ENCODE measurements around the gene PCOLCE2.
"Not testable (repeated sequence)": the region's sequence is repeated elsewhere in the genome, so short reads cannot be mapped to it uniquely, and the experiment has no call there.

Gene PCOLCE2

GRCh38 chr3:142902356-142902755, 13.5 kb upstream of the PCOLCE2 start:
- DNase-seq (ENCODE audit: low read depth, low spot score): no peak

DNA sequence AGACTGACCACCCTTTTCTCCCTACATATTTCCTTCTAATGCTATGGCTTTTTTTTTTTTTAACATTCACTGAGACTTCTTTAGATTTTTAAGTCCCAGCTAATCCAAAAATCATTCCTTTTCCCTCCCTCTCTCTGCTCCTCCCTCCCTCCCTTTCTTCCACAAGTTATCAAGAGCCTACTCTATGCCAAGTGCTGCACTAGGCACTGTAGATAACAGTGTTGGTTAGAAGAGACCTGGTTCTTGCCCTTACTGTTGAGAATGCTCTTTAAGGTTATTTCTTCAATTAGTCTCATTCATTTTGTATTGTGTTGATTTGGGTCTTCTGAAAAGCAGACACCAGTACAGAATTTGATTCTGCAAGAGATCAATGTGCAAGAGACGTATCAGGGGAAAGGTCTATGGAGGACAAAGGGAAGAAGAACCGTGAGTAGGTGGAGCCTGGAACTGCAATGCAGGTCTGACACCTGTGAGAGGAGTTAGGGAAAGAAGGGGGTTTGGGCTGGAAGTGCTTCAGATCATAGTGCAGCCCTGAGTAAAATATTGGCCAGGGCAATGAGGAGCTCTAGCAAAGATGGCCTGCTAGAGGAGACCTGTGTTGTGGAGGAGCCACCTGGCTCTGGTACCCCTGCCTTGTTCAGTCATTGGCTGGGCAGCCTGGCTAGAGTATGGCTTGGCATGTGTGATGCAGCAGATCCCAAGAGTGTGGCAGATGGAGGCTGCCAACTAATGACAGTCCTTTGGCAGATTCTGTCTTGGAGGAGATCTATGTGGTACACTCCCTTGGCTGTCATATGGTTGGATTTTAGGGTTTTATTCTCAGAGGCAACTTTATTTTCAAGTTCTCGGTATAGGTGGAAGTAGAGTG, 9.7 kb upstream of the PCOLCE2 start:
- DNase-seq (ENCODE audit: low read depth, low spot score): no peak

DNA sequence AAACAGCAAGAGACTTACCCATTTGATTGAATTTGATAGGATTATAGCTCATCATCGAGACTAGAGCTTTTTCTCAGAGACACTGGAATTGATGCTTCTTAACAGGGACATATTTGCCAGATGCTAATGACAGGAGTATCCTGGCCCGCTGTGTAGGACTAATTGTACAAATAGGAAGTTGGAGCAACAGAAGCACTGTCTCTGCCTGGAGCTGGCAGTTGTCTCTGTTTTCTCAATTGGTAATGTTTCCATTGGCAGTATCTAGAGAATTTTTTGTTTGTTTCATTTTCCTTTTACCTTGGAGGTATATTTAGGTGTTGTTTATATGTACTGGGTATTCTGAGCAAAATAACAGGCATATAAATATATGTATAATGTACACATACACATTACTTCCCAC, 8.9 kb upstream of the PCOLCE2 start:
- DNase-seq (ENCODE audit: low read depth, low spot score): no peak

GRCh38 chr3:142896996-142897395, 8.1 kb upstream of the PCOLCE2 start:
- DNase-seq (ENCODE audit: low read depth, low spot score): no peak

- no peak for DNase-seq (ENCODE audit: low read depth, low spot score)
Observed at GRCh38 chr3:142896201-142896755, 7.4 kb upstream of the PCOLCE2 start.

GRCh38 chr3:142894493-142894892, 5.6 kb upstream of the PCOLCE2 start:
- DNase-seq (ENCODE audit: low read depth, low spot score): no peak

DNA sequence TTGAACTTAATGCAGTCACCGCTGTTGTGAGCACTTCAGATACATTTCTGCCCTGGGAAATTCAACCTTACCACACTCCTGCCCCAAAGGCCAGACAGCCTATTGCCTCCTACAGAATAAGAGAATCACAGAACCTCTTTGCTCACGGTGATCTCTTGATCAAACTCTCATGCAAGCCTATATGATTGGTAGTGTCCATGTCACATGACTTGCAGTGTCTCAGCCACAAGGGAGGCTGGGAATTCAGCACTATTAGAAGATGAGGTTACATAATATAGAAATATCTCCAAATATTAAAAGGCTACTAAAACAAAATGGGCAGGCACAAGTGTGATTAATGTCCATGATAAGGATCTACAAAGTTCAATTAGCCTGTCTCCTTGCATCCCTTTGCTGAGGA, 3.8 kb upstream of the PCOLCE2 start:
- no peak for DNase-seq (ENCODE audit: low read depth, low spot score)

DNA sequence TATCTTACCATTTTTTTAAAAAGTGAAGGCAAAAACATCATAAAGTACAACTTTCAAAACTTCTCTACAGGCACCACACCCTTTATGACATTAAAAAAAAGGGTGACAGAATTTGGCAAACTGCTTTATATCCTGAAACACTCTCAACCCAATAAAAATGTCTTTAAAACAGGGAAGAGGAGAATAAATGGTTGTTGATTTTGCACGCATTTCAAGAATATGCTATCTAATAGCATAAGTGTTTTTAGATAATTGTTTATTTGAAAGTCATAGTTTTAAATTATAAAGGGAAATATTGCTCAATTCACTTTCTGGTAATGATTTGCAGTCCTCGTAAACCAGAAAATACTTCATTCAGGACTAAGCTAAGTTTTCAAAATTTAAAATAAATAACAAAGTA, 1.7 kb upstream of the PCOLCE2 start:
- no peak for DNase-seq (ENCODE audit: low read depth, low spot score)

- no peak for DNase-seq (ENCODE audit: low read depth, low spot score)
Observed at GRCh38 chr3:142889212-142890014, 530 bp upstream of the PCOLCE2 start.

DNA sequence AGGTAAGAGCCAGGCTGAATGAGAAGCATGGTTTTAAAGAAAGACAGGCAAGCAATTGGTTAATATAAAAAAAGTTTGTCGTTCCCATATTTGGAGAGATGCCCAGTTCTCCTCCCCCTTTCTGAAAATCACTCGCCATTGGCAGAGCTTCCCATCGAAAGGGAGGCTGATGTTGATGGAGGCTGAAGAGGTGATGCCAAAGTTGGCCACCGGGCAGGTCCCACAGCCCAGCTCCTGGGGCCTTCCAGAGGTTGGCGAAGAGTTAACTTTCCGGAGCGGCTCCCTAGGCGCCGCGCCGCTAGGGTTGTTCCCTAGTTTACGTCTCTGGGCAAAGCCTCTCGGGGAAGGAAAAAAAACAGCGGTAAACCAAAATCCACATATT, 793 bp downstream of the PCOLCE2 start:
- DNase-seq (ENCODE audit: low read depth, low spot score): no peak

DNA sequence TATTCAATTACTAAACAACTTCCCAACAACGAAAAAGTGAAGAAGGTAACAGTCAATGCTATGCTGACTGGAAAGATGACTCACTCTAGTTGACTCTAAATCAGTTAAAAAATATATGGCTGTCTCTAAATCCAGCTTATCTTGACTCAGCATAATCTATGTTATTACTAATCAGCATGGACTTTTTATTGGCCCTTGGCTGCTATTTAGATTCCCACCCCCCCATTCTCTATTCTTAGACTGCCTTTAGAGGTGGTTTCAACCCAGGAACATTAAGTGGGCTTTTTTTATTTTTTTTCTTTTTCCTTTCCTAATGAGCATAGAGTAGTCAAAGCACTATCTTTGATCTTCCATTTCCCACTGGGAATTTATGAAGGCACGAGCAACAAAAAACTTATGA, 1.9 kb downstream of the PCOLCE2 start:
- DNase-seq (ENCODE audit: low read depth, low spot score): no peak

- no peak for DNase-seq (ENCODE audit: low read depth, low spot score)
Observed at GRCh38 chr3:142886021-142886420, 2.9 kb downstream of the PCOLCE2 start.

- DNase-seq (ENCODE audit: low read depth, low spot score): no peak
Observed at GRCh38 chr3:142884531-142884930, 4.4 kb downstream of the PCOLCE2 start.

DNA sequence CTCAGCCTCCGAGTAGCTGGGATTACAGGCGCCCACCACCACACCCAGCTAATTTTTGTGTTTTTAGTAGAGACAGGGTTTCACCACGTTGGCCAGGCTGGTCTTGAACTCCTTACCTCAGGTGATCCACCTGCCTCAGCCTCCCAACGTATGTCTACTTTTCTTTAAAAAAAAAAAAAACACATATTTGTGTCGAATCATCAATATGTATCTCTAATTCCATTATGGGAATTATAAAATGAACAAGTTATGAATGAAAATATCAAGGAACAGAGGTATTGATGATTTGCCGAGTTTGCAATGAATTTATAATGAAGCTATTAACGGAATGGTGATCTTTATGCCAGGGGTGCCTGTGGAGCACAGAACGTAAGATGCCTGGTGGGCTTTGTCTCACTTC, 5.3 kb downstream of the PCOLCE2 start:
- DNase-seq (ENCODE audit: low read depth, low spot score): not testable (repeated sequence)

DNA sequence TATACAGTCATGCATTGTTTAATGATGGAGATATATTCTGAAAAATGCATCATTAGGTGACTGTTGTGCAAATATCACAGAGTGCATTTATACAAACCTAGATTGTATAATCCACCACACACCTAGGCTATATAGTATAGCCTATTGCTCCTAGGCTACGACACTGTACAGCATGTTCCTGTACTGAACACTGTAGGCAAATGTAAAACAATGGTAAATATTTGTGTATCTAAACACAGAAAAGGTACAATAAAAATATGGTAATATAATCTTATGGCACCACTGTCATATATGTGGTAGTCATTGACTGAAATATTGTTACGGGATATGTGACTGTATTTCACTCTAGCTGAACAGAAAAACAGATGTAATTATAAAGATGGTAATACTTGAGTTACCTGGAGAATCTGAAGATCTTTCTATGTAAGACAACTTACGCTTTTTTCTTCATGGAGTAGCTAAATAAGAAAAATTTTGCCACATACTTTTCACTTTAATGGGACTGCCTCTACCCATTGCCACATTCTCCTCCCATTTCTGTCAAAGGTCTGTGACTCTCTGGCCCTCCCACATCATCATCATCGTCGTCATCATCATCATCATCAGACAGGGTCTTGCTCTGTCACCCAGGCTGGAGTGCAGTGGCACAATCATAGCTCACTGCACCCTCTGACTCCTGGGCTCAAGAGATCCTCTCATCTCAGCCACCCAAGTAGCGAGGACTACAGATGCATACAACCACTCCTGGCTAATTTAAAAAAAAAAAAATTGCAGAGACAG, 7.2 kb downstream of the PCOLCE2 start:
- no peak for DNase-seq (ENCODE audit: low read depth, low spot score)

GRCh38 chr3:142878649-142879300, 10.1 kb downstream of the PCOLCE2 start:
- no peak for DNase-seq (ENCODE audit: low read depth, low spot score)

DNA sequence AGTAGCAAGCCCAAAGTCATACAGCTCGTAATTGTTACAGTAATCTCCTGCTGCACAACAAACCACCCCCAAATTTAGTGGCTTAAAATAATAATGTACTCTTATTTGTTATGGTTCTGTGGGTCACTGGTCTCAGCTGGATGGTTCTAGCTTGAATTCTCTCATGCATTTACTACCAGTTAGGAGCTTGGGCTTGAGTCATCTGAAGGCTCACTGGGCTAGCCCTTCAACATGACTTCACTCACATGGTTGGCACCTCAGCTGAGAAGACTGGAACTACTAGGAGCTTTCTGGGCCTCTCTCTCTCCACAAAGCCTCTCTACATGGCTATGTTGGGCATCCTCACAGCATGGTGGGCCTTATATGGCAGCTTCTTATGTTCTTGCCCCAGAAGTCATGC, 12.5 kb downstream of the PCOLCE2 start:
- DNase-seq (ENCODE audit: low read depth, low spot score): no peak

- no peak for DNase-seq (ENCODE audit: low read depth, low spot score)
Observed at GRCh38 chr3:142875583-142876207, 13.2 kb downstream of the PCOLCE2 start.

GRCh38 chr3:142875099-142875498, 13.8 kb downstream of the PCOLCE2 start:
- DNase-seq (ENCODE audit: low read depth, low spot score): no peak

DNA sequence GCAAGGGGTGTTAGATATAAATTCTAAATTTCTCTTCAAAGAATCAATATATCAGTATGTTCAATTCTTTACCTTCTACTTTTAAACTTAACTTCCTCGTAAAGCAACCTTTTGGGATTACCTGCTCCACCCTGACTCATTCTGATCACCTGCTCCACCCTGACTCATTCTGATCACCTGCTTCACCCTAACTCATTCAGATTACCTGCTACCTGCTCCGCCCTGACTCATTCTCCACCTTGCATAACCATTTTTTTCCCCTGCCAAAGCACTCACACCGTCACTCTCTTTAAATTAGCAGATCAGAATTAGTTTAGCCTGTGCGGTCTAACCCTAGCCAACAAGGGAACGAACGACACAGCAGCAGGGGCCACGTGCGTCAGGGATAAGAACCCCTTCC, 20.5 kb downstream of the PCOLCE2 start:
- not testable (repeated sequence) for DNase-seq (ENCODE audit: low read depth, low spot score)
